ENCODE data around the gene LAMB3.

Gene LAMB3

DNA sequence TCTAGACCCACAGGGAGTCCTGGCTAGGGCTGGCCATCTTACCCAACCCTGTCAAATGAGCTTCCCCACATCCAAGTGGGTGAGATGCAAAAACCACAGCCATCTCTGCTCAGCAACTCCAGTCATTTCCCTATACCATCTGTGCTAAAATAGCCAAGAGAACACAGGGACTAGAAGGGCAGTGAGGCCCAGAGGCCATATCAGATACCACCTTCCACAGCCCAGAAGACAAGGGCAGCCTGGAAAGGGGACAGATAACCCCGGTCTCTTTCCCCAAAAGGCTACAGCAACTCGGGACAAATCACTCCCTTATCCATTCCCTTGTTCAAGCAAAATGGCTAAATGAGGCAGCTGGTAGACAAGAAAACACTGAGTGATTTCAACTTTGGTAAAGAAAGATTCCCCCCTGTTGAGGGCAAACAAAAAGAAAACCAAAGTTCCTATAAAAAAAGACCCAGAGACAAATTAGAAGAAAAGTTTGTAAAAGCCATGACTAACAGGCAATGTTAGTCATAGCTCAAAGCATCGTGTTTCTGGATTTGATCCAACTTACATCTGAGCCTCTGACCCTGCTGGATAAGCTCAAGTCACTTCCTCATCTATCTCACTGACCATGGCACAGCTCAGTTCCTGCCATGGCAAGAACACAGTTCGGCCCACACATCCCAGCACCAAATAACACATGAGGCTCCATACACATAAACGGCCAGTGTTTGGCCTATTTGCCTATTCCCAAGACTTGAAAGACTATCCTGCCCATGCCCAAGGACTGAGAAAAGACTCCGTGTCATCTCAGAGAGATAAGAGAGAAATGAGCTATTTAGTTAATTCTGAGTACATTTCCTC lies 3.1 kb downstream of the LAMB3 start:
- no peaks in the 10 kb centered on the region for H3K9me3 ChIP-seq (ENCODE audit: control insufficient read depth in 2 of 2, low read length in 2 of 2)
- H3K27me3 ChIP-seq (ENCODE audit: control insufficient read depth in 2 of 2, insufficient read depth in 2 of 2, low read length in 2 of 2), result no peaks in the 10 kb centered on the region
- no peak overlapping the region for H3K9ac ChIP-seq (ENCODE audit: low read depth in 1 of 2, low read length in 2 of 2)
- H3K36me3 ChIP-seq (ENCODE audit: control insufficient read depth in 2 of 2, insufficient read depth in 2 of 2, low read length in 2 of 2), result peaks cover 6% of the 10 kb centered on the region in 2 donors
- peak overlapping the region; percentile 19 to 79 for H3K27ac ChIP-seq (ENCODE audit: low read depth in 2 of 2, low read length in 2 of 2)
- no peak overlapping the region for H3K4me3 ChIP-seq (ENCODE audit: low read length in 2 of 2)
- H3K4me1 ChIP-seq (ENCODE audit: control insufficient read depth in 2 of 2, insufficient read depth in 2 of 2, low read length in 2 of 2), result peaks cover 38 to 75% of the 10 kb centered on the region in 2 donors

DNA sequence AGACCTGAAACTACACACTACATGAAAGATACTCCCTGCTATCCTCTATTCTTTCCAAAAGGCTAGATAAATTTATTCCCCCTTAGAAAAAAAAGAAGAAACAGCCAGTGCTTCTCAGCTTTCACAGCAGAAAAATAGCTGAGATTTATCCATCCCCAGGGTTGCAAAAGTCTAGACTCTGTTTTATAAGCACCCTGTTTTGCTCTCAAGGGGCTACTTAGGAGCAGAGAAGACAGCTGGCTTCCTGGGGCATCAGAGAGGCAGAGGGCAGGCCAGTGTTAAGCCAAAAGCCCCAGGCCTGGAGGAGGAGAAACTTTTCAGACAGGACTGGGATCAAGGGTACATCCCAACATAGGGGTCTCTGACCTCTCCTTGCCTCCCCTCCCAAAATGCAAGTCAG lies 3.9 kb downstream of the LAMB3 start:
- Histone ChIP-seq H3K4me3 (ENCODE audit: low read length in 2 of 2) (no peak overlapping the region), H3K27ac (ENCODE audit: low read depth in 2 of 2, low read length in 2 of 2) (no peak overlapping the region), H3K9ac (ENCODE audit: low read depth in 1 of 2, low read length in 2 of 2) (no peak overlapping the region), H3K36me3 (ENCODE audit: control insufficient read depth in 2 of 2, insufficient read depth in 2 of 2, low read length in 2 of 2) (peaks cover 6% of the 10 kb centered on the region in 2 donors), H3K27me3 (ENCODE audit: control insufficient read depth in 2 of 2, insufficient read depth in 2 of 2, low read length in 2 of 2) (no peaks in the 10 kb centered on the region), H3K4me1 (ENCODE audit: control insufficient read depth in 2 of 2, insufficient read depth in 2 of 2, low read length in 2 of 2) (peaks cover 37 to 75% of the 10 kb centered on the region in 2 donors), H3K9me3 (ENCODE audit: control insufficient read depth in 2 of 2, low read length in 2 of 2) (no peaks in the 10 kb centered on the region)

DNA sequence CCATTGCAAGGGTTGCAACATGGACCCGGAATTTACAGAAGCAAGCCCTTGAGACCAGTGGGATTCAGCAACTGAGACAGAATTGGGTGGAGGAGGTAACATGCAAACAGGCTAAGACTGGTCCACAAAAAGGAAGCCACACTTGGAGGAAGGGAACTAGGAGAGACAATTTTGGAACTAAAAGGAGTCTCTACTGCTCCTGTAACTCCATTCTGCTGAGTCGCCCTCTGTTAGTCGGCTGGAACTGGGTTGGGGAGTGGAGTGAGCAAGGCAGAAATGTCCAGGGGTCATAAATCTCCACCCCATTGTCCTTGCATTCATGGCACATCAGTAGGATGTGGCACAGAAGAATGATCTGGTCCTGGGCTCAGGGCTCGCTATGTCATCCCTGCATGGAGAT lies 5.1 kb downstream of the LAMB3 start:
- peaks cover 6% of the 10 kb centered on the region in 2 donors for H3K36me3 ChIP-seq (ENCODE audit: control insufficient read depth in 2 of 2, insufficient read depth in 2 of 2, low read length in 2 of 2)
- H3K4me1 ChIP-seq (ENCODE audit: control insufficient read depth in 2 of 2, insufficient read depth in 2 of 2, low read length in 2 of 2), result peaks cover 35 to 74% of the 10 kb centered on the region in 2 donors
- H3K4me3 ChIP-seq (ENCODE audit: low read length in 2 of 2), result no peak overlapping the region
- no peaks in the 10 kb centered on the region for H3K27me3 ChIP-seq (ENCODE audit: control insufficient read depth in 2 of 2, insufficient read depth in 2 of 2, low read length in 2 of 2)
- H3K9ac ChIP-seq (ENCODE audit: low read depth in 1 of 2, low read length in 2 of 2), result no peak overlapping the region
- H3K9me3 ChIP-seq (ENCODE audit: control insufficient read depth in 2 of 2, low read length in 2 of 2), result no peaks in the 10 kb centered on the region
- H3K27ac ChIP-seq (ENCODE audit: low read depth in 2 of 2, low read length in 2 of 2), result no peak overlapping the region

DNA sequence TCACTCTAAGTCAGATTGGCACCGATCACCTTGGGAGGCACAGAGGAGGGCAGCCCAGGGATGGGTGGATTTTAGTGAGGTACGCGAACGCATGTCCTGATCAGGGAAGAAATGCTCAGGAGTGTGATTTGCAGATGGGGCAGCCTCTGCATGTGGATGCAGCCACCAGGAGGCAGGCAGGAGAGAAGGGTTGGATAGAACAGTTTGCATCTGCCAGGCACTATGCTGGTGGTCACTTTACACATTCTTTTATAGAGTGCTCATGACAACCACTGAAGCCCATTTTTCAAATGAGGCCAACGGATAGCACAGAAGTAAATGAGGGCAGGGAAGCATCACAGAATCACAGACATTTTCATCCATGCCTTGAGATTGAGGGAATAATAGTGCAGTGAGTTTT lies 5.7 kb downstream of the LAMB3 start:
- Histone ChIP-seq H3K9ac (ENCODE audit: low read depth in 1 of 2, low read length in 2 of 2) (no peak overlapping the region), H3K4me1 (ENCODE audit: control insufficient read depth in 2 of 2, insufficient read depth in 2 of 2, low read length in 2 of 2) (peaks cover 39 to 74% of the 10 kb centered on the region in 2 donors), H3K4me3 (ENCODE audit: low read length in 2 of 2) (no peak overlapping the region), H3K27me3 (ENCODE audit: control insufficient read depth in 2 of 2, insufficient read depth in 2 of 2, low read length in 2 of 2) (no peaks in the 10 kb centered on the region), H3K27ac (ENCODE audit: low read depth in 2 of 2, low read length in 2 of 2) (no peak overlapping the region), H3K36me3 (ENCODE audit: control insufficient read depth in 2 of 2, insufficient read depth in 2 of 2, low read length in 2 of 2) (peaks cover 6% of the 10 kb centered on the region in 2 donors), H3K9me3 (ENCODE audit: control insufficient read depth in 2 of 2, low read length in 2 of 2) (no peaks in the 10 kb centered on the region)

DNA sequence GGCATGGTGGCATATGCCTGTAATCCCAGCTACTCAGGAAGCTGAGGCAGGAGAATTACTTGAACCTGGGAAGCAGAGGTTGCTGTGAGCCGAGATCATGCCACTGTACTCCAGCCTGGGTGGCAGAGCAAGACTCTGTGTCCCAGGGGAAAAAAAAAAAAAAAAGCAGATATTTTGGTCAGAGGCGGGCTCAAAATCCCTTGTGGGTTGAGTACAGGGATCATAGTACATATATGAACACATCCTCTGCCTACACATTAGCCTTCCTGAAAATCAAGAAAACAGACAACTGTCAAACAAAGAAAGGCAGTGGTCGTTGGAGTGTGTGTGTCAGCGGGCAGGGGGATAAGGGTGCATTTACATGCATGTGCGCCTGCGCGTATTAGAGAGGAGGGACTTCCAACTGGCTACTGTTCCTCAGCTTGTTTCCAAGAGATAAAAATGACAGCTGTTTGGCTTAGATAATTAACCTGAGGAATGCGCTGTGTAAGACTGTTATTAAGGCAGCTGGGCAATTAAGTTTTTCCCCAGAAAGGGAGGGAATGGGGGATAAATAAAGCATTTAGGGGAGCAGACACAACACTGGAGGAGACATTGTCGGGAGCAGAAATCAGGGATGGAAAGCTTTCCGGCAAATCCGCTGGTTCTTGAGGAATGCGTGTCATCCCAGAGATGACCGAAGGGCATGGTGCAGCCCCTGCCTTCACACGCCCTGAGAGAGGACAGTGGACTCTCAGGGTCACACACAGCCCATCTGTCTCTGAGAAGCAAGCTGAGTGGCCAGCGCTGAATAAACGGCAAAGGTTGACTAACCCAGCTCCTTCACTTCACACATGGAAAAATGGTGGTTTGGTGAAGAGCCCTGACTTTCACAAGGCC lies 6.4 kb downstream of the LAMB3 start:
- Histone ChIP-seq H3K9me3 (ENCODE audit: control insufficient read depth in 2 of 2, low read length in 2 of 2) (no peaks in the 10 kb centered on the region), H3K4me1 (ENCODE audit: control insufficient read depth in 2 of 2, insufficient read depth in 2 of 2, low read length in 2 of 2) (peaks cover 39 to 72% of the 10 kb centered on the region in 2 donors), H3K36me3 (ENCODE audit: control insufficient read depth in 2 of 2, insufficient read depth in 2 of 2, low read length in 2 of 2) (peaks cover 6% of the 10 kb centered on the region in 2 donors), H3K4me3 (ENCODE audit: low read length in 2 of 2) (no peak overlapping the region), H3K27ac (ENCODE audit: low read depth in 2 of 2, low read length in 2 of 2) (no peak overlapping the region), H3K9ac (ENCODE audit: low read depth in 1 of 2, low read length in 2 of 2) (no peak overlapping the region), H3K27me3 (ENCODE audit: control insufficient read depth in 2 of 2, insufficient read depth in 2 of 2, low read length in 2 of 2) (no peaks in the 10 kb centered on the region)

DNA sequence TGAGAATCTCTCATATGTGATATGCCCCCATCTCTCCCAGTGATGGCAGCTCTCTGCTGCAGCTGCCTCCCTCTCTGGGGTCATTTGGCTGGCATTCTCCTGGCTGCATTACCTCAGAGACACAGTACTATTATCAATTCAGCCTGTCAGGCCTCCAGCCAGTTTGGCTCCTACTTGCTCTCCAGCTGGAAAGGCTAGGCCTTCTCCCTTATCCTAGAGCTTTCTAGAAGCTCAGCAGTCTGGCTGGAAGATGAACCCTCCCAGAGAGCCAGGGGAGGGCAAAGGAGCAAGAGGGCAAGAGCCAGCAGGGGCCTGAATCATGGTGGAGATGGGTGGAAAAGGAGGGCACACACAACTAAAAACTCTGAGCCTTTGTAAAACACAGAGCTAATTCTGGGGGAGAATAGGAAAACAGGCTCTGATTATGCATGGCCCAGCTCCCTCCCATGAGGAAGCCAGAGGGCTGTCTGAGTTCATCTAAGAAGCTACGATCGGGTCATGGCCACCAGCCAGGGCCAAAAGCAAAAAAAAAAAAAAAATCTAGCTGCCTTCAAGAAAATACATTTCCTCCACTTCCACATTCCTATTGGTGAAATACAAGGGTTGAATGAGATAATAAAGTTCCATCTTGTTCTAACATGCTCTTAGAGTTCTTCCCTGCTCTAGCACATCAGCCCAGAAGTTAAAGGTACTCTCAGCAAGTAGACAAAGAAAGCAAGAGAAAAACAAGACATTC lies 8.8 kb downstream of the LAMB3 start:
- Histone ChIP-seq H3K4me3 (ENCODE audit: low read length in 2 of 2) (no peak overlapping the region), H3K27me3 (ENCODE audit: control insufficient read depth in 2 of 2, insufficient read depth in 2 of 2, low read length in 2 of 2) (no peaks in the 10 kb centered on the region), H3K4me1 (ENCODE audit: control insufficient read depth in 2 of 2, insufficient read depth in 2 of 2, low read length in 2 of 2) (peaks cover 24 to 50% of the 10 kb centered on the region in 2 donors), H3K9ac (ENCODE audit: low read depth in 1 of 2, low read length in 2 of 2) (peak overlapping the region; percentile 26 to 32), H3K9me3 (ENCODE audit: control insufficient read depth in 2 of 2, low read length in 2 of 2) (no peaks in the 10 kb centered on the region), H3K36me3 (ENCODE audit: control insufficient read depth in 2 of 2, insufficient read depth in 2 of 2, low read length in 2 of 2) (peaks cover 6 to 7% of the 10 kb centered on the region in 2 donors), H3K27ac (ENCODE audit: low read depth in 2 of 2, low read length in 2 of 2) (peak overlapping the region; percentile 32 to 65)

DNA sequence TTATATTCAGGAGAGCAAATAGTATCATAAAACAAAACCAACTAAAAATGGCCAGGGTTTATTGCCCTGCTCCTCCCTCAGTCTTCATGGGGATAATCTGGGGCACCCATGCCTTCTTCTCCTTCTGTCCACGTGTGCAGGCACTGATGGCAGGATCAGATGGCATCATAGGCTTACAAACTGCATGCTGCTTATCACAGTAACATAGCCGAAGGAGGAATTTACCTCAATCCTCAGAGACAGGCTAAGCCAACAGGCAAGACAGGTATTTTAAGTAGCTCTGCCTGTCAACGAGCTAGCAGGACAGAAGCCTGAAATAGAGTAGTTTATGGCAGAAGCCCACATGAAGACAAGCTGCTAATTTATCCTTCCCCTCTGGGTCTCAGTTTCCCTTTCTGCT lies 9.4 kb downstream of the LAMB3 start:
- H3K4me1 ChIP-seq (ENCODE audit: control insufficient read depth in 2 of 2, insufficient read depth in 2 of 2, low read length in 2 of 2), result peaks cover 24 to 43% of the 10 kb centered on the region in 2 donors
- peak overlapping the region in 1 of 2 donors; percentile 32 for H3K9ac ChIP-seq (ENCODE audit: low read depth in 1 of 2, low read length in 2 of 2)
- no peak overlapping the region for H3K4me3 ChIP-seq (ENCODE audit: low read length in 2 of 2)
- no peaks in the 10 kb centered on the region for H3K27me3 ChIP-seq (ENCODE audit: control insufficient read depth in 2 of 2, insufficient read depth in 2 of 2, low read length in 2 of 2)
- no peaks in the 10 kb centered on the region for H3K9me3 ChIP-seq (ENCODE audit: control insufficient read depth in 2 of 2, low read length in 2 of 2)
- H3K27ac ChIP-seq (ENCODE audit: low read depth in 2 of 2, low read length in 2 of 2), result peak overlapping the region; percentile 32 to 65
- peaks cover 12 to 13% of the 10 kb centered on the region in 2 donors for H3K36me3 ChIP-seq (ENCODE audit: control insufficient read depth in 2 of 2, insufficient read depth in 2 of 2, low read length in 2 of 2)

DNA sequence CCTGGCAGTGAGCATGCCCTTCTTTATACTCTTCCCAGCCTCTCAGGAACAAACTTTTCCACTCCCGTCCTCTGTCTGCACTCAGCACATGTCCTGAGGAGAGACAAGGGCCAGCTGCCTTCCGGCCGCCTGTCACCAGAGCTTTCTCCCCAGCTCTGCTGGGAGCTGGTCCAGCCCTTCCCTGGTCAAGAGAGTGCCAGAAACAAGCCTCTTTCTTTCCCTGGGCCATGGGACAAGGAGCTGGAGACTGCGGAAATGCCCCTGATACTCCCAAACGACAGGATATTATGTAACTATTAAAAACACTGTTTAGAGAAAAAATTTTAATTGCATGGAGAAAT lies 10.4 kb downstream of the LAMB3 start:
- Histone ChIP-seq H3K9me3 (ENCODE audit: control insufficient read depth in 2 of 2, low read length in 2 of 2) (no peaks in the 10 kb centered on the region), H3K27me3 (ENCODE audit: control insufficient read depth in 2 of 2, insufficient read depth in 2 of 2, low read length in 2 of 2) (no peaks in the 10 kb centered on the region), H3K36me3 (ENCODE audit: control insufficient read depth in 2 of 2, insufficient read depth in 2 of 2, low read length in 2 of 2) (peaks cover 10 to 16% of the 10 kb centered on the region in 2 donors), H3K4me3 (ENCODE audit: low read length in 2 of 2) (no peak overlapping the region), H3K9ac (ENCODE audit: low read depth in 1 of 2, low read length in 2 of 2) (no peak overlapping the region), H3K4me1 (ENCODE audit: control insufficient read depth in 2 of 2, insufficient read depth in 2 of 2, low read length in 2 of 2) (peaks cover 24 to 34% of the 10 kb centered on the region in 2 donors), H3K27ac (ENCODE audit: low read depth in 2 of 2, low read length in 2 of 2) (peak overlapping the region; percentile 18 to 29)

DNA sequence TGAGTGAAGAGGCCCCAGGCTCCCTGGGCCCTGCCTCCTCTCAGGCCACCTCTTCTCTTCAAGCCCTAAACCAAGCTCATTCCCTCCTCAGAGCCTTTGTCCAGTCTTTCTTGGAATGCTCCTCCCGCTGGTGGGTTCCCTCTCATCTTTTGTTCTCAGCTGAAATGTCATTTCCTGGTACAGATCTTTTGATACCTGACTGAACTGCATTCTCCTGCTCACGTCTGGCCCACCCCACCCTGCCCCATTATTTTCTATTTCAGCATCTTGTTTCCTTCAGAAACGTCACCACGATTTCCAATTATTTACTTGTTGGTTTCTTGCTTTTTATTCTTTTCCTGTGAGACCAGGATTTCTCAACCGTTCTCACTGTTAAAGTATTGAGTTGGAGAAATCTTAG lies 16.4 kb downstream of the LAMB3 start:
- Histone ChIP-seq H3K9ac (ENCODE audit: low read depth in 1 of 2, low read length in 2 of 2) (no peak overlapping the region), H3K27me3 (ENCODE audit: control insufficient read depth in 2 of 2, insufficient read depth in 2 of 2, low read length in 2 of 2) (no peaks in the 10 kb centered on the region), H3K9me3 (ENCODE audit: control insufficient read depth in 2 of 2, low read length in 2 of 2) (no peaks in the 10 kb centered on the region), H3K4me1 (ENCODE audit: control insufficient read depth in 2 of 2, insufficient read depth in 2 of 2, low read length in 2 of 2) (no peaks in the 10 kb centered on the region), H3K36me3 (ENCODE audit: control insufficient read depth in 2 of 2, insufficient read depth in 2 of 2, low read length in 2 of 2) (peaks cover 26 to 30% of the 10 kb centered on the region in 2 donors), H3K27ac (ENCODE audit: low read depth in 2 of 2, low read length in 2 of 2) (no peak overlapping the region), H3K4me3 (ENCODE audit: low read length in 2 of 2) (no peak overlapping the region)

All from mucosa of rectum (tissue), 2 donors.